ENCODE results near the gene STEAP1.

STEAP1 gene

GRCh38 chr7:90172121-90172520 is 17.9 kb downstream of the STEAP1 start:
- H3K27ac ChIP-seq, result no peak overlapping the region
- no peak overlapping the region for H3K4me3 ChIP-seq
- no peak for DNase-seq (ENCODE audit: low spot score)
- no peak for TF ChIP-seq CTCF (IDR thresholded peaks at IDR 0.05)

GRCh38 chr7:90172624-90173023 is 18.4 kb downstream of the STEAP1 start:
- H3K4me3 ChIP-seq, result no peak overlapping the region
- DNase-seq (ENCODE audit: low spot score), result no peak
- no peak for TF ChIP-seq CTCF (IDR thresholded peaks at IDR 0.05)
- H3K27ac ChIP-seq, result no peak overlapping the region

- no peak for DNase-seq (ENCODE audit: low spot score)
- H3K4me3 ChIP-seq, result no peak overlapping the region
- no peak overlapping the region for H3K27ac ChIP-seq
Observed at GRCh38 chr7:90173127-90173844, 19.0 kb downstream of the STEAP1 start.

GRCh38 chr7:90175667-90176066 is 21.4 kb downstream of the STEAP1 start:
- DNase-seq (ENCODE audit: low spot score), result no peak
- H3K27ac ChIP-seq, result no peak overlapping the region

More at GRCh38 chr7:90173127-90173844, 19.0 kb downstream of the STEAP1 start:
- TF ChIP-seq CTCF (IDR thresholded peaks at IDR 0.05), result no peak

GRCh38 chr7:90176195-90176594 is 21.9 kb downstream of the STEAP1 start:
- no peak overlapping the region for H3K4me3 ChIP-seq
- H3K27ac ChIP-seq, result no peak overlapping the region
- DNase-seq (ENCODE audit: low spot score), result no peak
- no peak for TF ChIP-seq CTCF (IDR thresholded peaks at IDR 0.05)

More at GRCh38 chr7:90175667-90176066, 21.4 kb downstream of the STEAP1 start:
- no peak overlapping the region for H3K4me3 ChIP-seq
- TF ChIP-seq CTCF (IDR thresholded peaks at IDR 0.05), result no peak

- Histone ChIP-seq H3K4me3 (no peak overlapping the region), H3K27ac (no peak overlapping the region)
- no peak for DNase-seq (ENCODE audit: low spot score)
- TF ChIP-seq CTCF (IDR thresholded peaks at IDR 0.05), result no peak
Observed at GRCh38 chr7:90178166-90178565, 23.9 kb downstream of the STEAP1 start.

GRCh38 chr7:90178679-90179278 is 24.5 kb downstream of the STEAP1 start:
- DNase-seq (ENCODE audit: low spot score), result no peak
- Histone ChIP-seq H3K4me3 (no peak overlapping the region), H3K27ac (no peak overlapping the region)

More at GRCh38 chr7:90178679-90179278, 24.5 kb downstream of the STEAP1 start:
- TF ChIP-seq CTCF (IDR thresholded peaks at IDR 0.05), result no peak
